ENCODE data around the gene TAS2R20. TPM values are rescaled to one million over a fixed set of nuclear protein-coding genes. Genes with fewer than 3 reads are reported as not detected.
"Not testable (repeated sequence)": the region's sequence is repeated elsewhere in the genome, so short reads cannot be mapped to it uniquely, and the experiment has no call there.

TAS2R20 gene, protein sequence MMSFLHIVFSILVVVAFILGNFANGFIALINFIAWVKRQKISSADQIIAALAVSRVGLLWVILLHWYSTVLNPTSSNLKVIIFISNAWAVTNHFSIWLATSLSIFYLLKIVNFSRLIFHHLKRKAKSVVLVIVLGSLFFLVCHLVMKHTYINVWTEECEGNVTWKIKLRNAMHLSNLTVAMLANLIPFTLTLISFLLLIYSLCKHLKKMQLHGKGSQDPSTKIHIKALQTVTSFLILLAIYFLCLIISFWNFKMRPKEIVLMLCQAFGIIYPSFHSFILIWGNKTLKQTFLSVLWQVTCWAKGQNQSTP
- polyA plus RNA-seq (ENCODE audit: insufficient read length in 4 of 4) = 1 to 10 TPM; 1.1 to 2.2 (median 1.4) TPM

DNA sequence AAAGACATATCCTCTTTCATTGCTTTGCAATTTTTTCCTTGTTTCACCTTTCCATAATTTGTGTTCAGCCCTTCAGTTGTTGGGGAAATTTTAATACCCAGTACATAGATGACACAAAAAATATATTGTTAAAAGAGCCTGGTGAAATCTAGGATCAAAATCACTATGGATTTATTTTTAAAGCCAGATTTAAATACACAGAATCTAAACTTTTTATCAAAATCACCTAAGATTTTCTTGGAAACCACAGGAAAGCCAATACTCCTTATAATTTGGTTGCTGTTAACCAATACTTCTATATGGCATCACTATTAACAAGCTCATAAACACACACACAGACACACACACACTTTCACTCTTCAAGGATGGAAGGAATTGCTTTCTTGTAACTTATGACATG lies at the start of gene TAS2R20:
TSS of gene TAS2R20 (minus strand) at position 101 of the 400 bp plus-strand sequence. CDS start 429 bp downstream, outside the sequence.
- no peak for DNase-seq (ENCODE audit: low read depth in 4 of 4, low spot score in 3 of 4)

DNA sequence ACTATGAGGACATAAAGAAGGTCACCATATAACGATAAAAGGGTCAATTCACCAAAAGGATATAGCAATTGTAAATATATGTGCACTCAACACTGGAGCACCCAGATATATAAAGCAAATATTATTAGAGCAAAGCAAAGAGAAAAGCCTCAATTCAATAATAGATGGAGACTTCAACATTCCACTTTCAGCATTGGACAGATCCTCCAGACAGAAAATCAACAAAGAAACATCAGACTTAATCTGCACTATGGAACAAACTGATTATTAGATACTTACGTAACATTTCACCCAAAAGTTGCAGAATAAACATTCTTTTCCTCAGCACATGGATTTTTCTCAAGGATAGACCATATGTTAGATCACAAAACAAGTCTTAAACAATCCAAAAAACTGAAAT lies 43.3 kb upstream of the TAS2R20 start:
- DNase-seq (ENCODE audit: low read depth in 4 of 4, low spot score in 3 of 4) = not testable (repeated sequence)

DNA sequence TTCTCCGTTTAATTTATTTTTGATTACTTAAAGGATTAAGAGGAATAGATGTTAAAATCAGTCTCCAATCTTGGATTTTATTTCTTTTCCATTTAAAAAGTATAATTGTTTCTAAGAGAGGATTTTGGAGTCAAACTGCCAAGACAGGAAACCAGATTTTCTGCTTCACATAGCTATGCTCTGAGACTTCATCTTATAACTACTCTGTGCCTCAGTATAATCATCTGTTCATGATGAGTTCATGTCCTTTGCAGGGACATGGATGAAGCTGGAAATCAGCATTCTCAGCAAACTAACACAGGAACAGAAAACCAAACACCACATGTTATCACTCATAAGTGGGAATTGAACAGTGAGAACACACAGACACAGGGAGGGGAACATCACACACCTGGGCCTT lies 42.1 kb upstream of the TAS2R20 start:
- no peak for DNase-seq (ENCODE audit: low read depth in 4 of 4, low spot score in 3 of 4)

DNA sequence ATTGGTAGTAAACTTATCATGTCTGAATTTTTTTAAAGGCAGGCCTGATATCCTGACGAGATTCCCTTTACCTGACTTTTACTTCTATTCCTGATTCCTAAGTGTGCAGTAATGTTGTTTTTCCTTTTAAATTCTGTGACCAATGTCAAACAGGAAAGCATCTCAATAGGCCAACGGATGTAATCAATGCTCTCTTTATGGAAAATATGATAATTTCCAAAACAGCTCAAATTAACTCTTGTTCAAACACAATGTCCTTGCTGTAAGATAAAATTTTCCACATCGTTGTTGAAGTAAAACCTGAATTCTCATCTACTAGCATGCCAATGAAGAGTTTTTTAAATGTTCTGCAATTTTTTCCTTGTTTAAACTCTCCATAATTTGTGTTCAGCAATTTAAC lies 41.1 kb upstream of the TAS2R20 start:
- no peak for DNase-seq (ENCODE audit: low read depth in 4 of 4, low spot score in 3 of 4)

DNA sequence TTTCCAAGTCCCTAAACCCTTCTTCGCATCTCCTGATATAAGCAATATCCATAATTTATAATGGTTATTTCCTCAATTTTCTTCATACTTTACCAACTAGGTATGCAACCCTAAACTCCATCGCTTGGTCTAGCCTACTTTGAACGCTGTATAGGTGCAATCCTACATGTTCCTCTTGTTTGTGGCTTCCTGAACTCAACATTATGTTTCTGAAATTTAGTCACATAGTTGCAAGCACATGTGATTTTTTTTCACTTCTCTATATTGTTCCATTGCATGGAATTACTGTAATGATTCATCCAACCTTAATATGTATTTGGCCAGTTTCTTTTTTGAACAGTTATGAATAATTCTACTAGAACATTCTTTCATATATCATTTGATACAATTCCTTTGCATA lies 35.9 kb upstream of the TAS2R20 start:
- DNase-seq (ENCODE audit: low read depth in 4 of 4, low spot score in 3 of 4) = not testable (repeated sequence)

DNA sequence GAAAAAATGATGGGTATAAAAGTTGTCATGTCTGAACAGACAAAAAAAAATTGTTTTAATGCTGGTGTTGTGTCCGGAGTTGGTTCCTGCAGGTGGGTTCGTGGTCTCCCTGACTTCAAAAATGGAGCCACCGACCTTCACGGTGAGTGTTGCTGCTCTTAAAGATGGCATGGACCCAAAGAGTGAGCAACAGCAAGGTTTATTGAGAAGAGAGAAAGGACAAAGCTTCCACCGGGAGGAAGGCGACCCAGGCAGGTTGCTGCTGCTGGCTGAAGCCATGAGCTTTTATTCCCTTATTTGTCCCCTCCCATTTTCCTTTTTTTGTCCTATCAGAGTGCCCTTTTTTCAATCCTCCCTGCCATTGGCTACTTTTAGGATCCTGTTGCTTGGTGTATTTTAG lies 33.2 kb upstream of the TAS2R20 start, which contains the start of gene TAS2R31:
TSS of gene TAS2R31 (minus strand) at position 101 of the 400 bp plus-strand sequence. CDS start at position 29, 72 bp downstream.
- DNase-seq (ENCODE audit: low read depth in 4 of 4, low spot score in 3 of 4) = no peak

DNA sequence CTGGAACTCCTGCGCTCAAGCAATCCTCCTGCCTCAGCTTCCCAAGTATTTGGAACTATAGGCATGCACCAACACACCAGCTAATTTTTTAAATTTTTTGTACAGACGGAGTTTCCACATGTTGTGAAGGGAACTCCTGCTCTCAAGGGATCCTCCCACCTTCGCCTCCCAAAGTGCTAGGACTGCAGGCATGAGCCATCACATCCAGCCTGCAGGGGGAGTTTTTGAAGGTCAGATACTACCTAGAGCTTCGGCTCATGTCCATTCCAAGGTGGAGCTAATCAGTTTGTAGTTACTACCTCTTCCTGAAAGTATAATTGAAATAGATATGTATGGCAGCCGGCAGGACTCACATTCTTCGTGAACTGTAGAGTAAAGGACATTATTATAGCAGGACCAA lies 28.0 kb upstream of the TAS2R20 start:
- no peak for DNase-seq (ENCODE audit: low read depth in 4 of 4, low spot score in 3 of 4)

DNA sequence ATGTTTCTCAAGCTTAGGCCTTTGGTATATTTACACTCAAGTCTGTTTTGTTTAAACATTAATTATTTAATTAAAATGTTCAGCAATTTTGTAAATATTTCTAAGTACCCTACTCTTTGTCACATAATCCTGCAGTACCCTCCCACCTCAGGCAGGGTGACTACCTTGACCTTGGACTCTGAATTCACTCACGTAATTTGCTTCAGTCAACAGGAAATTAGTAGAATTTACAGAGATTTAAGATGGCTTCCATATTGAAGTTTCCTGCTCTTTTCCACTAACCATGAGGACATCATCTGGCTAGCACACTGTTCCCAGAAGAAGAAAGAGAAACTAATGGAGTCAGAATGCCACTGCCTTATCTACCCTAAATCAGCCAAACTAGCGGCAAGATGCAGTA lies 25.3 kb upstream of the TAS2R20 start:
- no peak for DNase-seq (ENCODE audit: low read depth in 4 of 4, low spot score in 3 of 4)

DNA sequence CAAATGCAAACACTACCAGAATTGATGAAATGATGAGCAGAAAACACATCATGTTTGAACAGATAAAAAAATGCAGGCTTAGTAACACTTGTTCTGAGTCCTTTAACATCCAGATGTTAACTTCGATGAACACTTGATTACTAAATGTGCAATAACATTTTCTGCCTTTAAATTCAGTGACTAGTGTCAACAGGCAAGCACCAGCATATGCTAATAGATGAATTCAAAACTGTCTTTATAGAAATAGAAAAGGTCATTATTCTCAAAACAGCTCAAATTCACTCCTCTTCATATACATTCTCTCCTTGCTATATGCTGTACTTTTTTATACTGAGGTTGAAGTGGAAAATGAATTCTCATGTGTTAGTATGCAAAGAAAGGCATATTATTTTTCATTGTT lies 24.4 kb upstream of the TAS2R20 start, which contains the start of gene TAS2R19:
TSS of gene TAS2R19 (minus strand) at position 101 of the 400 bp plus-strand sequence. CDS start at position 52, 49 bp downstream.
- DNase-seq (ENCODE audit: low read depth in 4 of 4, low spot score in 3 of 4) = no peak

DNA sequence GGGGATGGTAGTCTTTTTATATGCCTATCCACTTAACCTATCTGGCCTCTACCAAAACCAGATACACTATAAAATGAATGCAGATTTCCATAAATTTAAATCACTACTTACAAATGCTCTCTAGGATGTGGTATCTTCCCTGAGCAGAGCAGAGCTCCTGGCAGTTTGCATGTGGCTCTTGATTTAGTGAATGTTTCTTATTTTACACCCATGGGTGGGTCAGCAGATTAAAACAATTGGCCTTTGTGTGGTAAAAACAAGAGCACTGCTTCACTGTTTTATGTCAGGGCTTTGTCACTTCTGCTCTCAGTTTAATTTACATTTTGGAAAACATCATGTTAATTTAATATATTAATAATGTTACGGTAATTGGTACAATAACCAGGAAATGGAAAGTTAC lies 18.8 kb upstream of the TAS2R20 start:
- DNase-seq (ENCODE audit: low read depth in 4 of 4, low spot score in 3 of 4) = no peak

DNA sequence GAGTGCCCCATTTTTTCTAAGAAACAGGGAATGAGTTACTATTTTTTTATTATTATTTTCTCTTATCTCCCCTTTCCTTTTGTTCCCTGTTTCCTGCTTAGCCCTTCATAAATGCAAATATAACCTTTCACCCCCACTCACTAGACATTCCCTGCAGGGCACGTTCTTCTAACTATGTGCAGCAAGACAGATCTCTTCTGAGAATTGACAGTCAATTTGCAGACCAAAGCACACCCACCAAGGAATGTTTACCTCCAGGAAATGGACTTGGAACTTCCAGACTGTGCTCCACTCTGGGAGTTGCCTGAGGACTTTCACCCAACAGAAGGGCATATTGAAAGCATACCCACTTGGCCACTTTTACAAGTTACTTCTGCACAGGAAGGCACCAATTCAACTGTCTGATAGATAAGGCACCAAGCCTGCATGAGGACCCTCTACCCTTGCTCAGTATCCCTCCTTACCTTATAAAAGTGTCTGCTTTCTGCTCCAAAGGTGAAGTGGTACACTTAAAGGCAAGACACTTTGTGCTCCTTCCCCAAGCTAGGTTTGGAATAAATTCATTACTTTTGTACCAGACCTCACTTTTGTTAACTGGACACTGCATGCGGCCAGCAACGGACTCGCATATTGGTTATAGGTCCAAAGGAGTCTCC lies 17.8 kb upstream of the TAS2R20 start:
- DNase-seq (ENCODE audit: low read depth in 4 of 4, low spot score in 3 of 4) = no peak

DNA sequence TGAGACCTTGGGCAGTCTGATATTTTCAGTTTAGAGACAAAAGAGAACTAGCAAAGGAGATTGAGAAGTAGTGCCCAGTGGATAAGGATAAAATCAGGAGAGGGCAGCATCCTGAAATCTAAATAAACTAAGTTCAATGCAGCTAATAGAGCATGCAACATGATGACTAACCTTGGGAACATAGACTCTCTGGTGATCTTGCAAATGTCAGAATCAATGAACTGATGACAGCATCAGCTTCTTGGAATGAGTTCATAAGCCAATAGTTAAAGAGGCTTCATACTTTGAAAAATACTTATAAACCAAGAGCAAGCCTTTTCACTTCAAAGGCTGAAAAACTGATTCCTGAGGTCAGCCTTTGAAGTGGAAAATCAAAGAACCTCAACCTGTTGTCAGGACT lies 16.1 kb upstream of the TAS2R20 start:
- DNase-seq (ENCODE audit: low read depth in 4 of 4, low spot score in 3 of 4) = no peak

DNA sequence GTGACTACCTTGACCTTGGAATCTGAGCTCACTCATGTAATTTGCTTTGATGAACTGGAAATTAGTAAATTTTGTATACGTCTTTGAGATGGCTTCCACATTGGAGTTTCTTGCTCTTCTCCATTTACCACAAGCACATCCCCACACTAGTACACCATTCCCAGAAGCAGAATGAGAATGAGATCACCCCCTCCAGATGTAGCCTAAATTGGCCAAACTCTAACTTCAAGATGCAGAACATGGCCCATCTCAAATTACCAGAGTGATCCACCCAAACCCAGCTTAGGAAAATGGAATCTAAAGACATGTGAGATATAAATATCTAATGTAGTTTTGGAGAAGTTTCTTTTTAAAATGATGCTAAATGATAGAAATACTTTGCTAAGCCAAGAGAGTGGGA lies 9.5 kb upstream of the TAS2R20 start:
- DNase-seq (ENCODE audit: low read depth in 4 of 4, low spot score in 3 of 4) = no peak

DNA sequence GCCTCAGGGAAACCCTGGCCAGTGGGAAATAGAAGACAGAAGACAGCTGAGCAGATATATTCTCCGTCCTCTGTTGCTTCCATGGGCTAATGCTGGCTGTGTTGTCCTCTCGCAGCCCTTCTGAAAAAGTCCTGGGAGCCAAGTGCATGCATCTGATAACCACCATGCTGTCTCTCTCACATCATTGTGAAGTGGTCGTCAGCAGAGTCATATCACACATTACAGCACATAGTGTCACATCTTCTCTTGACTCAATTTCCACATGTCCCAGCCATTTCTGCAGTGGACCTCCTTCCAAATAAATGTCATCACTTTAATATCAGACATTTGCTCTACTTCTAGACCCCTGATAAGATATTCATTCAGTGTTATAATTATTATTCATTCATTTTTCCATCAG lies 3.8 kb downstream of the TAS2R20 start:
- no peak for DNase-seq (ENCODE audit: low read depth in 4 of 4, low spot score in 3 of 4)

DNA sequence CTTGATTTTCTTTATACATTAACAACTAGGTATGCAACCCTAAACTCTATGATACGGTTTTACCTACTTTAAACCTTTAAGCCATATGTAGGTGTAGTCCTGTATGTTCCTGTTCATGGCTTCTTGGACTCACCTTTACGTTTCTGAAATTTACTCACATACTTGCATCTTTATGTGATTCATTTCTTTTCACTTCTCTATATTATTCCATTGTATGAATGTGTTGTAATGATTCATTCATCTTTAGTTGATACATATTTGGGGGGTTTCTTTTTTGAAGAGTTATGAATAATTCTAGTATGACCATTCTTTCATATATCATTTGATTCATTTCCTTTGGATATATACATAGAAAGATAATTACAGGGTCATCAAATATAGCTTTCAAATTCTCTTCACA lies 9.0 kb downstream of the TAS2R20 start:
- no peak for DNase-seq (ENCODE audit: low read depth in 4 of 4, low spot score in 3 of 4)

DNA sequence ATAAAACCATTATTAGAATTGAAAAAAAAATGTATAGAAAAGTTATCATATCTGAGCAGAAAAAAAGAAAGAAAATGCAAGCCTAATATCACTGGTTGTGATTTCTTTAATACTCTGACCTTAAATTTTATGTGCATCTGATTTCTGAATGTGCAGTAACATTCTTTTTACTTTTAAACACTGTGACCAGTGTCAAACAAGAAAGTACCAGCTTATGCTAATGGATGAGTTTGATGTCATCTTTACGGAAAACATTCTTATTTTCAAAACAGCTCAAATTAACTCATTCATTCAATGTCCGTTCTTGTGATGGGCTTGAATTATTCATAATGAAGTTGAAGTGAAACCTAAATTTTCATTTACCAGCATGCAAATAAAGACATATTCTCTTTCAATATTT lies 11.3 kb downstream of the TAS2R20 start, which contains the start of gene TAS2R50:
TSS of gene TAS2R50 (minus strand) at position 101 of the 400 bp plus-strand sequence. CDS start at position 49, 52 bp downstream.
- no peak for DNase-seq (ENCODE audit: low read depth in 4 of 4, low spot score in 3 of 4)

DNA sequence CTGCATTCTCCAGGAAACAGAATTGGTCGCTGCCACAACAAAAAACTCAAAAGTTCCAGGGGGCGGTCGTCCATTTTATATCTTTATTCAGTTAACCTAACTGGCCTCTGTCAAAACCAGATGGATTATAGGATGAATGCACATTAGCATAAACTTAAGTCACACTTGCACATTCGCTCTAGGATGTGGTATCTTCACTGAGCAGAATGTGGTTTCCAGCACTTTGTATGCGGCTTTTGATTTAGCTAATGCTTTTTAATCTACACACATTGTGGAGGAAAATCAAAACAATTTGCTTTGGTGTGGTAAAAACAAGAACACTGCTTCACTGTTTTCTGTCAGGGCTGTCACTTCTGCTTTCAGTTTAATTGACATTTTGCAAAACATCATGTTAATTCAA lies 15.9 kb downstream of the TAS2R20 start:
- no peak for DNase-seq (ENCODE audit: low read depth in 4 of 4, low spot score in 3 of 4)

DNA sequence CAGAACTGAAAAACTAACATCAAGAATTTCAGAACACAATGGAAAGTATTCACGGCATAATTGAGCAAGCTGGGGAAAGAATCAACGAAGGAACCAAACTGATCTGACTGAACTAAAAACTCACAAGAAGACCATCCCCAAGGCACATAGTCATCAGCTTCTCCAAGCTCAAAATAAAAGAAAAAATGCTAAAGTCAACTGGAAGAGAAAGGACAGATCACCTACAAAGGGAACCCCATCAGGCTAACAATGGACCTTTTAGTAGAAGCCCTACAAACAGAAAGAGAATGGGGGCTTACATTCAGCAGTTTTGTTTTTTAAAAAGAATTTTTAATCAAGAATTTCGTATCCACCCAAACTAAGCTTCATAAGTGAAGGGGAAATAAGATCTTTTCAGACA lies 23.1 kb downstream of the TAS2R20 start:
- DNase-seq (ENCODE audit: low read depth in 4 of 4, low spot score in 3 of 4) = no peak

DNA sequence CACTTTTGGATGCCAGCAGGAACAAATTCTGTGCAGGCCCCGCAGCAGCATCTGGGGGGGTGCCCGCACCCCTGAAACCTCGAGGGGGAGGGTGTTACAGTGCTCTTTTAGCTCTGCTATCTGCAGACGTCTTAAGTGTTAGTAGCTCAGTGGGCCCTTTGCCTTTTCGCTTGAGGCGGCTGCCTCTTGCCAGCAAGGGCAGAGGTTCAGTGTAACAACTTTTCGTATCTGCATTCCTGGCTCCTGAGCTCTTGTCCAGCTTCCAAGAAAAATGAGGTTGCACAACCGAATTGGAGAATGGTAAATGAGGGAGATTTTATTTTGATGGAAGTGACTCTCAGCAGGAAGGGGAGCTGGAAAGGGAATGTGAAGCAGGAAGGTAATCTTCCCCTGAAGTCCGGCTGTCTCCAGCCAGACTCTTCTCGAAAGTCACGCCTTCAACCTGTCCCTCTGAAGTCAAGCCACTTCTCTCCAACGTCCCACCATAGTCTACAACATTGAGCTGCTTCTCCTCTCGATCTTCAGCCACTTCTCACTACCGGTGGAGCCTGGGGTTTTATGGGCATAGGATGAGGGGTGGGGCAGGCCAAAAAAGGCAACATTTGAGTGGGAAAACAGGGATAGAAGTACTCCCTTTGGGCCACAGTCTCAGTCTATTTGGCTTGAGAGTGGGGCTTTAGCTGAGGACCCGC lies 29.2 kb downstream of the TAS2R20 start:
- DNase-seq (ENCODE audit: low read depth in 4 of 4, low spot score in 3 of 4) = no peak

DNA sequence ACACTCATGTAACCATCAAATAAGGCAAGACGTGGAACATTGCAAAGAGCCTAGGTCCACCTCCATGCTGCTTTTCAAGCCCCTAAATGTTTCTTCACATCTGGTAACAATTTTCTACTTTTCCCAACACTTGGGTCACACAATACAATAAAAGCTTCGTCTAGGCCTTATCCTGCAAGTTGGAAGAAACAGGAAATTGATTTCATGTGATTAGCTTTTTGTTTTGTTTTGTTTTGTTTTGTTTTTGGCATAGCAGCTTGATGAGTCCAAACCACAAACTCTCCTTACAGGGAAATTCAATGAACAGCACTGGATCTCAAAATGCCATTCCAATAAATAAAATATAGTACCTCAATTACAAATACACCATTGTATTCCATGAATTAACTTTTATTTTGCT lies 30.7 kb downstream of the TAS2R20 start:
- DNase-seq (ENCODE audit: low read depth in 4 of 4, low spot score in 3 of 4) = no peak

DNA sequence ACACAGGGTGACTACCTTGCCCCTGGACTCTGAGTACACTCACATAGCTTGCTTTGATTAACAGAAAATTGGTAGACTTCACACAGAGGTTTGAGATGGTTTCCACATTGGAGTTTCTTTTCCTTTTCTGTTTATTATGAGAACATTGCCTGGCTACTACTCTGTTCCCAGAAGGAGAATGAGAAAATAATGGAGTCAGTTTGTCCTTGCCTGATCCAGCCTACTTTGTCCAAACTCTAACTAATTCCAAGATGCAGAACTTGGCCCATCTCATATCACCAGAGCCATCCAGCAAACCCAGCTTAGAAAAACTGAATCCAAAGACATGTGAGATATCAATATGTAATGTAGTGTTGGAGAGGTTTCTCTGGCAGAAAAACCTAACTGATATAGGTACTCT lies 31.8 kb downstream of the TAS2R20 start:
- no peak for DNase-seq (ENCODE audit: low read depth in 4 of 4, low spot score in 3 of 4)
